ENCODE measurements around the gene NR5A2.

Gene NR5A2

GRCh38 chr1:200072636-200073285 is 45.3 kb downstream of the NR5A2 start:
- no peak for DNase-seq (ENCODE audit: low read depth, low spot score)

- DNase-seq (ENCODE audit: low read depth, low spot score): no peak
Observed at GRCh38 chr1:200073286-200073637, 45.8 kb downstream of the NR5A2 start.

- no peak for DNase-seq (ENCODE audit: low read depth, low spot score)
Observed at GRCh38 chr1:200075522-200075921, 48.0 kb downstream of the NR5A2 start.

- no peak for DNase-seq (ENCODE audit: low read depth, low spot score)
Observed at GRCh38 chr1:200075938-200076546, 48.5 kb downstream of the NR5A2 start.

GRCh38 chr1:200079232-200079940 is 51.9 kb downstream of the NR5A2 start:
- DNase-seq (ENCODE audit: low read depth, low spot score): no peak

GRCh38 chr1:200081151-200081968 is 53.9 kb downstream of the NR5A2 start:
- DNase-seq (ENCODE audit: low read depth, low spot score): no peak

- DNase-seq (ENCODE audit: low read depth, low spot score): no peak
Observed at GRCh38 chr1:200081969-200082245, 54.4 kb downstream of the NR5A2 start.

- DNase-seq (ENCODE audit: low read depth, low spot score): no peak
Observed at GRCh38 chr1:200082329-200082728, 54.8 kb downstream of the NR5A2 start.

- no peak for DNase-seq (ENCODE audit: low read depth, low spot score)
Observed at GRCh38 chr1:200090252-200091159, 63.0 kb downstream of the NR5A2 start.

- DNase-seq (ENCODE audit: low read depth, low spot score): no peak
Observed at GRCh38 chr1:200095057-200095577, 67.6 kb downstream of the NR5A2 start.

GRCh38 chr1:200096774-200097173 is 69.3 kb downstream of the NR5A2 start:
- no peak for DNase-seq (ENCODE audit: low read depth, low spot score)

GRCh38 chr1:200099040-200099439 is 71.5 kb downstream of the NR5A2 start:
- no peak for DNase-seq (ENCODE audit: low read depth, low spot score)

GRCh38 chr1:200103966-200104583 is 76.6 kb downstream of the NR5A2 start:
- DNase-seq (ENCODE audit: low read depth, low spot score): no peak

- DNase-seq (ENCODE audit: low read depth, low spot score): no peak
Observed at GRCh38 chr1:200107004-200107470, 79.5 kb downstream of the NR5A2 start.

GRCh38 chr1:200108659-200109058 is 81.1 kb downstream of the NR5A2 start:
- no peak for DNase-seq (ENCODE audit: low read depth, low spot score)

- DNase-seq (ENCODE audit: low read depth, low spot score): no peak
Observed at GRCh38 chr1:200112290-200112689, 84.8 kb downstream of the NR5A2 start.

- DNase-seq (ENCODE audit: low read depth, low spot score): no peak
Observed at GRCh38 chr1:200115532-200115931, 88.0 kb downstream of the NR5A2 start.

GRCh38 chr1:200116324-200116723 is 88.8 kb downstream of the NR5A2 start:
- DNase-seq (ENCODE audit: low read depth, low spot score): no peak

GRCh38 chr1:200118779-200119505 is 91.4 kb downstream of the NR5A2 start:
- DNase-seq (ENCODE audit: low read depth, low spot score): no peak

- no peak for DNase-seq (ENCODE audit: low read depth, low spot score)
Observed at GRCh38 chr1:200121421-200121820, 93.9 kb downstream of the NR5A2 start.
